GM06990 (cell line): ENCODE measurements around the gene ACTRT2.

Source experiments
- DNase-seq: peaks from one replicate; pipeline ENCODE4 v3.0.0-alpha.2; 2011; ENCODE audit not compliant: insufficient read length; ENCODE audit errors: extremely low read depth
- H3K27me3 ChIP-seq: replicated peaks from 2 replicates; pipeline ENCODE4 v1.6.0; 2011; ENCODE audit warnings: low read length; ENCODE audit not compliant: control insufficient read depth, insufficient read depth
- H3K36me3 ChIP-seq: 2 replicates; pipeline ENCODE4 v1.5.1; 2011; ENCODE audit warnings: low read length; ENCODE audit not compliant: control insufficient read depth, insufficient read depth
- H3K4me3 ChIP-seq: replicated peaks from 2 replicates; pipeline ENCODE4 v1.5.1; 2011; ENCODE audit warnings: low read depth, mild to moderate bottlenecking, control low read depth, low read length
- CTCF ChIP-seq: IDR thresholded peaks from 2 replicates; pipeline ENCODE4 v1.5.1; 2011; ENCODE audit warnings: low read length, control low read depth, mild to moderate bottlenecking, inconsistent platforms; ENCODE audit not compliant: insufficient read depth, poor library complexity, severe bottlenecking

Gene ACTRT2

GRCh38 chr1:2978691-2979190 lies 42.5 kb upstream of the ACTRT2 start:
- no peak for TF ChIP-seq CTCF
- H3K27me3 ChIP-seq: no peaks in the 10 kb centered on the region
- H3K36me3 ChIP-seq: no peaks in the 10 kb centered on the region
- H3K4me3 ChIP-seq: no peak overlapping the region
- no peak for DNase-seq

GRCh38 chr1:2979191-2980072 lies 41.8 kb upstream of the ACTRT2 start:
- TF ChIP-seq CTCF: no peak
- no peak overlapping the region for H3K4me3 ChIP-seq
- H3K27me3 ChIP-seq: no peaks in the 10 kb centered on the region
- no peak for DNase-seq
- H3K36me3 ChIP-seq: no peaks in the 10 kb centered on the region

GRCh38 chr1:2980073-2980791 lies 41.0 kb upstream of the ACTRT2 start:
- Histone ChIP-seq H3K4me3 (no peak overlapping the region), H3K27me3 (no peaks in the 10 kb centered on the region), H3K36me3 (no peaks in the 10 kb centered on the region)
- no peak for TF ChIP-seq CTCF
- no peak for DNase-seq

- no peaks in the 10 kb centered on the region for H3K27me3 ChIP-seq
- H3K4me3 ChIP-seq: no peak overlapping the region
- no peaks in the 10 kb centered on the region for H3K36me3 ChIP-seq
- no peak for TF ChIP-seq CTCF
- no peak for DNase-seq
Observed at GRCh38 chr1:2980849-2981248, 40.4 kb upstream of the ACTRT2 start.

- Histone ChIP-seq H3K4me3 (no peak overlapping the region), H3K27me3 (no peaks in the 10 kb centered on the region), H3K36me3 (no peaks in the 10 kb centered on the region)
- TF ChIP-seq CTCF: no peak
- DNase-seq: no peak
Observed at GRCh38 chr1:2981388-2981787, 39.9 kb upstream of the ACTRT2 start.
